ENCODE results near the gene FSIP1. TPM values are rescaled to one million over a fixed set of nuclear protein-coding genes. Genes with fewer than 3 reads are reported as not detected.

FSIP1 gene
- total RNA-seq, 1 experiment from 2014 or later = 0.61 TPM

GRCh38 chr15:39665629-39666250 is 116.9 kb downstream of the FSIP1 start:
- DNase-seq (ENCODE audit: low spot score) = no peak
- no peak overlapping the region for H3K27ac Mint-ChIP-seq

More at GRCh38 chr15:39665629-39666250, 116.9 kb downstream of the FSIP1 start:
- peaks cover 49% of the 10 kb centered on the region for H3K4me1 Mint-ChIP-seq
- H3K27me3 Mint-ChIP-seq (ENCODE audit: low read depth) = no peaks in the 10 kb centered on the region
- H3K36me3 Mint-ChIP-seq = no peaks in the 10 kb centered on the region
- ATAC-seq = peak; percentile 47; the same call in 1 of the 2 replicates
- no peaks in the 10 kb centered on the region for H3K9me3 Mint-ChIP-seq
- H3K4me3 Mint-ChIP-seq = no peak overlapping the region
- ChIA-PET CTCF (interaction anchor here (1.0 to 2.4 kb wide), 6 partner anchors 24 to 966 kb away, joined by 3 to 24 read pairs (median 6); no protein-coding TSS in a partner anchor), POLR2A (no interaction called here)
- TF ChIP-seq MLX (CRISPR knock-in tag; IDR thresholded peaks at IDR 0.05) (no peak), ZNF121 (CRISPR knock-in tag; IDR thresholded peaks at IDR 0.05) (no peak), USF2 (CRISPR knock-in tag; IDR thresholded peaks at IDR 0.05) (no peak), OVOL2 (CRISPR knock-in tag; IDR thresholded peaks at IDR 0.05; ENCODE audit: borderline replicate concordance) (no peak), ATF3 (CRISPR knock-in tag; conservative IDR thresholded peaks at IDR 0.05) (no peak), ETV6 (CRISPR knock-in tag; IDR thresholded peaks at IDR 0.05) (no peak), ZNF281 (CRISPR knock-in tag; IDR thresholded peaks at IDR 0.05) (no peak), FOXP4 (CRISPR knock-in tag; IDR thresholded peaks at IDR 0.05) (no peak), JAZF1 (CRISPR knock-in tag; IDR thresholded peaks at IDR 0.05) (no peak), RELA (CRISPR knock-in tag; IDR thresholded peaks at IDR 0.05; ENCODE audit: borderline replicate concordance) (no peak), TEAD4 (CRISPR knock-in tag; IDR thresholded peaks at IDR 0.05) (no peak), ZBTB43 (CRISPR knock-in tag; IDR thresholded peaks at IDR 0.05) (no peak), ZNF317 (CRISPR knock-in tag; IDR thresholded peaks at IDR 0.05; ENCODE audit: borderline replicate concordance, low read depth) (no peak), E2F4 (CRISPR knock-in tag; IDR thresholded peaks at IDR 0.05; ENCODE audit: borderline replicate concordance, low read depth) (no peak), NFE2L1 (CRISPR knock-in tag; IDR thresholded peaks at IDR 0.05) (no peak), PREB (CRISPR knock-in tag; IDR thresholded peaks at IDR 0.05; ENCODE audit: borderline replicate concordance) (no peak), MYBL2 (CRISPR knock-in tag; IDR thresholded peaks at IDR 0.05) (no peak), CDX4 (CRISPR knock-in tag; IDR thresholded peaks at IDR 0.05; ENCODE audit: borderline replicate concordance) (no peak), PRRX2 (CRISPR knock-in tag; IDR thresholded peaks at IDR 0.05) (no peak)
